PC-9 (cell line): Measurements from ENCODE around the gene TLR8. TPM values are rescaled to one million over a fixed set of nuclear protein-coding genes. Genes with fewer than 3 reads are reported as not detected.
"Not testable (repeated sequence)": the region's sequence is repeated elsewhere in the genome, so short reads cannot be mapped to it uniquely, and the experiment has no call there.

ENCODE experiments used
- BruUV-seq: library from RNA; stranded (reverse); fragments of 400-500 nt; replicated peaks from 2 replicates; lab custom pipeline; 2021; lab: Mats Ljungman, UMichigan
- CTCF ChIA-PET: fragments of 300-600 bp; sonication (Branson Sonifier 250); formaldehyde crosslinking; loops from one replicate; lab custom pipeline; 2022; ENCODE audit warnings: antibody characterized with exemption; lab: Charles Lee
- POLR2A ChIA-PET: fragments of 300-600 bp; sonication (Branson Sonifier 250); formaldehyde crosslinking; loops from one replicate; lab custom pipeline; 2022; ENCODE audit warnings: antibody characterized with exemption; ENCODE audit not compliant: unreplicated experiment; lab: Charles Lee
- DNase-seq, 2 experiments: peaks; one replicate each; pipeline versions ENCODE4 v3.0.0 to v3.0.0-alpha.2; 2015 to 2022; ENCODE audit warnings: mixed read lengths in 1 of 2
- H2AFZ ChIP-seq: fragments of 200-600 bp; sonication (generic); 2 replicates; pipeline ENCODE4 v1.8.1; 2017; ENCODE audit warnings: antibody characterized with exemption
- H3F3A ChIP-seq: fragments of 200-600 bp; sonication (generic); 2 replicates; pipeline ENCODE4 v1.8.1; 2017; ENCODE audit warnings: antibody characterized with exemption, mild to moderate bottlenecking, low read depth; ENCODE audit not compliant: insufficient read depth
- H3K27ac ChIP-seq: fragments of 200-600 bp; sonication (generic); 2 replicates; pipeline ENCODE4 v1.6.1; 2016; ENCODE audit warnings: mixed run types
- H3K27me3 ChIP-seq: fragments of 200-600 bp; sonication (generic); 2 replicates; pipeline ENCODE4 v1.6.1; 2016; ENCODE audit warnings: low read depth, mixed run types; ENCODE audit not compliant: insufficient read depth
- H3K36me3 ChIP-seq: fragments of 200-600 bp; sonication (generic); 2 replicates; pipeline ENCODE4 v1.6.1; 2016; ENCODE audit warnings: low read depth, mixed run types
- H3K4me1 ChIP-seq: fragments of 200-600 bp; sonication (generic); replicated peaks from 2 replicates; pipeline ENCODE4 v1.6.1; 2016; ENCODE audit warnings: mixed run types; ENCODE audit not compliant: insufficient read depth
- H3K4me2 ChIP-seq: fragments of 200-600 bp; sonication (generic); 2 replicates; pipeline ENCODE4 v1.6.1; 2017; ENCODE audit warnings: mixed run types
- H3K4me3 ChIP-seq: fragments of 200-600 bp; sonication (generic); 2 replicates; pipeline ENCODE4 v1.6.1; 2016; ENCODE audit warnings: mixed run types
- H3K79me2 ChIP-seq: fragments of 200-600 bp; sonication (generic); 2 replicates; pipeline ENCODE4 v1.6.1; 2017; ENCODE audit warnings: low read depth, mixed run types
- H3K9me2 ChIP-seq: fragments of 200-600 bp; sonication (generic); 2 replicates; pipeline ENCODE4 v1.8.1; 2017; ENCODE audit warnings: mild to moderate bottlenecking; ENCODE audit not compliant: insufficient read depth
- H3K9me3 ChIP-seq: fragments of 200-600 bp; sonication (generic); 2 replicates; pipeline ENCODE4 v1.8.1; 2016; ENCODE audit warnings: low read depth; ENCODE audit not compliant: insufficient read depth
- H4K20me1 ChIP-seq: fragments of 200-600 bp; sonication (generic); 2 replicates; pipeline ENCODE4 v1.8.1; 2017; ENCODE audit not compliant: insufficient read depth
- EZH2 ChIP-seq: fragments of 200-600 bp; sonication (generic); IDR thresholded peaks from 2 replicates; pipeline ENCODE4 v1.8.0; 2017; ENCODE audit warnings: antibody characterized with exemption, low read depth
- intact Hi-C: fragments of 100-400 bp; cut with micrococcal nuclease; formaldehyde crosslinking; loops from one replicate; pipeline ENCODE4 v1.10.0; 2022; ENCODE audit not compliant: unreplicated experiment
- total RNA-seq: library from RNA; stranded (reverse); gene quantifications from 2 replicates; pipeline ENCODE4 v1.2.3, GENCODE V29; 2021
- TF ChIP-seq, protein P1 (sequence below): fragments of 200-600 bp; sonication (generic); conservative IDR thresholded peaks from 2 replicates; pipeline ENCODE4 v1.6.1; 2017; ENCODE audit warnings: mixed run types, antibody characterized with exemption, mild to moderate bottlenecking, moderate library complexity

The TLR8 gene
- total RNA-seq, 1 experiment from 2014 or later: not detected

DNA sequence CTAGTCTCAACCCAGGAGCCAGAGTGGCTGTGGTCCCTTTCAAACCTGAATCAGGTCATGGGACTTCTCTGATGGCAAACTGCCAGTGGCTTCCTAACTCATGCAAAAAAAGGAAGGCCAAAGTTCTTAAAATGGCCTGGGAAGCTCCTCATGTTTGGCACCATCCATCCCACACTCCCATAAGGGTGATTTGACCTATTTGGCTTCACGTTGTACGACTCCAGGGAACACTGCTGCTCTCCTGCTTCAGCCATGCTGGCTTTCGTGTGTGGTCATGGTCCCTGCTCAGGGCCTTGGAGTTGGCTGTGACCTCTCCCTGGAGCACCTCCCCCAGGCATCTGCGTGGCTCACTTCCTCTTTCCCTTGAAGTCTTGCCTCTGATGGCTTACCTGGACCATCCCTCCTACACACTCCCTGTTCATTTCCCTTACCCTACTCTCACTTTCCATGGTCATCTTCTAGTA is 55.7 kb downstream of the TLR8 start:
- Histone ChIP-seq H3K27me3 (no peaks in the 10 kb centered on the region), H3K4me2 (no peak overlapping the region), H3K79me2 (no peaks in the 10 kb centered on the region), H4K20me1 (no peaks in the 10 kb centered on the region), H3K4me1 (peaks cover 9% of the 10 kb centered on the region), H3F3A (peaks cover 8% of the 10 kb centered on the region; the same call in 1 of the 2 replicates), H3K36me3 (no peaks in the 10 kb centered on the region), H3K9me2 (no peaks in the 10 kb centered on the region), H3K4me3 (no peak overlapping the region), H3K9me3 (no peaks in the 10 kb centered on the region), H3K27ac (no peak overlapping the region), H2AFZ (no peak overlapping the region)
- DNase-seq: no peak
- ChIA-PET CTCF (no interaction called here), POLR2A (no interaction called here)
- intact Hi-C loops: no loop called here
- no TSS peak for BruUV-seq
- no peak for TF ChIP-seq EZH2
- TF ChIP-seq, protein P1, sequence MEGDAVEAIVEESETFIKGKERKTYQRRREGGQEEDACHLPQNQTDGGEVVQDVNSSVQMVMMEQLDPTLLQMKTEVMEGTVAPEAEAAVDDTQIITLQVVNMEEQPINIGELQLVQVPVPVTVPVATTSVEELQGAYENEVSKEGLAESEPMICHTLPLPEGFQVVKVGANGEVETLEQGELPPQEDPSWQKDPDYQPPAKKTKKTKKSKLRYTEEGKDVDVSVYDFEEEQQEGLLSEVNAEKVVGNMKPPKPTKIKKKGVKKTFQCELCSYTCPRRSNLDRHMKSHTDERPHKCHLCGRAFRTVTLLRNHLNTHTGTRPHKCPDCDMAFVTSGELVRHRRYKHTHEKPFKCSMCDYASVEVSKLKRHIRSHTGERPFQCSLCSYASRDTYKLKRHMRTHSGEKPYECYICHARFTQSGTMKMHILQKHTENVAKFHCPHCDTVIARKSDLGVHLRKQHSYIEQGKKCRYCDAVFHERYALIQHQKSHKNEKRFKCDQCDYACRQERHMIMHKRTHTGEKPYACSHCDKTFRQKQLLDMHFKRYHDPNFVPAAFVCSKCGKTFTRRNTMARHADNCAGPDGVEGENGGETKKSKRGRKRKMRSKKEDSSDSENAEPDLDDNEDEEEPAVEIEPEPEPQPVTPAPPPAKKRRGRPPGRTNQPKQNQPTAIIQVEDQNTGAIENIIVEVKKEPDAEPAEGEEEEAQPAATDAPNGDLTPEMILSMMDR: no peak

GRCh38 chrX:12963210-12963850 is 56.9 kb downstream of the TLR8 start:
- H3K36me3 ChIP-seq, H3K4me1 ChIP-seq, H3K27me3 ChIP-seq, DNase-seq, H2AFZ ChIP-seq, H3K4me2 ChIP-seq, H3K79me2 ChIP-seq, BruUV-seq, H3K4me3 ChIP-seq, H3K27ac ChIP-seq, H3F3A ChIP-seq, H4K20me1 ChIP-seq, H3K9me2 ChIP-seq, CTCF ChIA-PET, H3K9me3 ChIP-seq, intact Hi-C loops: not testable (repeated sequence)
- POLR2A ChIA-PET: interaction anchor here (0.7 kb wide), 1 partner anchor 258 kb away, joined by 3 read pairs; no protein-coding TSS in a partner anchor

- no peak for DNase-seq
- H4K20me1 ChIP-seq: no peaks in the 10 kb centered on the region
- CTCF ChIA-PET: no interaction called here
- H3K79me2 ChIP-seq: no peaks in the 10 kb centered on the region
- no peaks in the 10 kb centered on the region for H3K36me3 ChIP-seq
- H3K9me3 ChIP-seq: no peaks in the 10 kb centered on the region
- H3K4me1 ChIP-seq: no peaks in the 10 kb centered on the region
- no peaks in the 10 kb centered on the region for H3K9me2 ChIP-seq
- POLR2A ChIA-PET: no interaction called here
- H2AFZ ChIP-seq: no peak overlapping the region
- H3K4me2 ChIP-seq: no peak overlapping the region
- no TSS peak for BruUV-seq
- no peaks in the 10 kb centered on the region for H3K27me3 ChIP-seq
- intact Hi-C loops: no loop called here
- H3K4me3 ChIP-seq: no peak overlapping the region
- H3F3A ChIP-seq: no peaks in the 10 kb centered on the region
- TF ChIP-seq, protein P1: no peak
- H3K27ac ChIP-seq: no peak overlapping the region
Measured at GRCh38 chrX:12965131-12965940, 58.9 kb downstream of the TLR8 start.
